Naive thymus-derived CD8-positive, alpha-beta T cell (primary cell): ENCODE results near the gene EIF3B. TPM values are rescaled to one million over a fixed set of nuclear protein-coding genes. Genes with fewer than 3 reads are reported as not detected.

Experiments used
- ATAC-seq, 2 donors: fragments of 150-1000 bp; cut with Tn5 transposase in 1 of 2; sonication (Bioruptor Pico), chemical (Tn5 transposase) in 1 of 2; 1 replicate in 1 of 2; 2 replicates in 1 of 2; pipeline ENCODE4 v1.10.0; 2021; ENCODE audit warnings: mild to moderate bottlenecking in 2 of 2, moderate library complexity in 2 of 2
- POLR2A ChIA-PET: fragments of 350-600 bp; sonication (Branson Sonifier 250); formaldehyde crosslinking; loops from one replicate; lab custom pipeline; 2021; ENCODE audit warnings: antibody characterized with exemption; lab: Charles Lee
- DNase-seq, 10 donors: peaks; one replicate each; pipeline versions ENCODE4 v3.0.0 to v3.0.0-alpha.2; 2020 to 2022
- H3K27ac Mint-ChIP-seq, 10 donors: one replicate each; pipeline ENCODE4 v1.8.0; 2020 to 2022; ENCODE audit warnings: mild to moderate bottlenecking in 10 of 10, mixed read lengths in 10 of 10, moderate library complexity in 4 of 10, inconsistent platforms in 1 of 10
- H3K27me3 Mint-ChIP-seq, 5 donors: one replicate each; pipeline ENCODE4 v1.8.0; 2021 to 2022; ENCODE audit warnings: mixed read lengths in 5 of 5
- H3K36me3 Mint-ChIP-seq, 3 donors: one replicate each; pipeline ENCODE4 v1.8.0; 2020 to 2022; ENCODE audit warnings: mixed read lengths in 3 of 3, mild to moderate bottlenecking in 2 of 3, inconsistent platforms in 1 of 3
- H3K4me1 Mint-ChIP-seq, 4 donors: one replicate each; pipeline ENCODE4 v1.8.0; 2021 to 2022; ENCODE audit warnings: mixed read lengths in 4 of 4
- H3K4me3 Mint-ChIP-seq, 10 donors: one replicate each; pipeline ENCODE4 v1.8.0; 2020 to 2022; ENCODE audit warnings: mild to moderate bottlenecking in 10 of 10, mixed read lengths in 10 of 10, moderate library complexity in 6 of 10, inconsistent platforms in 1 of 10
- H3K9me3 Mint-ChIP-seq, 9 donors: one replicate each; pipeline ENCODE4 v1.8.0; 2020 to 2022; ENCODE audit warnings: mixed read lengths in 9 of 9, mild to moderate bottlenecking in 3 of 9, inconsistent platforms in 1 of 9, moderate library complexity in 1 of 9
- polyA plus RNA-seq, 3 donors: library from polyadenylated mRNA; unstranded; fragments of 300-500 nt; fragmentation: Illumina TruSeq; gene quantifications; one replicate each; pipeline ENCODE4 v1.2.3, GENCODE V29; 2021
- total RNA-seq, 8 experiments: library from RNA in 2 of 8; stranded (reverse) in 2 of 8; gene quantifications; one replicate each; pipeline ENCODE4 v1.2.3 and lab custom pipeline; 2021 to 2026

EIF3B gene
- total and polyA plus RNA-seq, 5 experiments from 2014 or later: 96.5 to 164 (median 153) TPM

- Mint-ChIP-seq H3K36me3 (no peaks in the 10 kb centered on the region), H3K27ac (peak overlapping the region in 2 of 10 donors; percentile 43 to 58), H3K4me1 (peaks cover 12 to 28% (median 20%) of the 10 kb centered on the region in 4 donors), H3K4me3 (peak overlapping the region in 1 of 10 donors; percentile 64), H3K27me3 (no peaks in the 10 kb centered on the region), H3K9me3 (no peaks in the 10 kb centered on the region)
- DNase-seq (no peak), ATAC-seq (no peak)
- POLR2A ChIA-PET: interaction anchor here (0.7 kb wide), 3 partner anchors 10 to 129 kb away, joined by 3 to 7 read pairs (median 4); no protein-coding TSS in a partner anchor
These were observed 43.9 kb downstream of the EIF3B start for GRCh38 chr7:2398506-2398905.

GRCh38 chr7:2399848-2400587, 45.4 kb downstream of the EIF3B start:
- H3K27me3 Mint-ChIP-seq: no peaks in the 10 kb centered on the region
- H3K27ac Mint-ChIP-seq: peak overlapping the region; percentile 65 to 93 (median 83)
- ATAC-seq (no peak), DNase-seq (peak in 2 of 10 donors; percentile 15 to 25)
- no peaks in the 10 kb centered on the region for H3K9me3 Mint-ChIP-seq
- POLR2A ChIA-PET: interaction anchor here (1.5 kb wide), 1 partner anchor 46 kb away, joined by 7 read pairs; the partner anchor contains the start of gene EIF3B
- H3K4me3 Mint-ChIP-seq: peak overlapping the region in 8 of 10 donors; percentile 40 to 80 (median 62)
- H3K36me3 Mint-ChIP-seq: no peaks in the 10 kb centered on the region
- H3K4me1 Mint-ChIP-seq: peaks cover 21 to 35% (median 29%) of the 10 kb centered on the region in 4 donors

- Mint-ChIP-seq H3K4me1 (peaks cover 40 to 56% (median 47%) of the 10 kb centered on the region in 4 donors), H3K4me3 (peak overlapping the region; percentile 77 to 92 (median 88)), H3K27me3 (no peaks in the 10 kb centered on the region), H3K27ac (peak overlapping the region; percentile 71 to 93 (median 84)), H3K9me3 (no peaks in the 10 kb centered on the region), H3K36me3 (no peaks in the 10 kb centered on the region)
- ATAC-seq (no peak), DNase-seq (no peak)
- POLR2A ChIA-PET: interaction anchor here (1.2 to 3.0 kb wide), 2 partner anchors 49 to 108 kb away, joined by 3 to 11 read pairs; partner anchors contain the start of gene EIF3B
These were observed 48.0 kb downstream of the EIF3B start for GRCh38 chr7:2402687-2403013.

GRCh38 chr7:2403014-2403717, 48.5 kb downstream of the EIF3B start, which contains the start of gene CHST12:
CHST12 (plus strand) TSS chr7:2403611; CDS start chr7:2432640, 29,029 bp downstream.
- Mint-ChIP-seq H3K27ac (peak within 1 kb of the TSS; percentile 82 to 98 (median 88)), H3K4me1 (peaks cover 39 to 59% (median 50%) of the 10 kb centered on the region in 4 donors), H3K9me3 (no peaks in the 10 kb centered on the region), H3K27me3 (no peaks in the 10 kb centered on the region), H3K36me3 (no peaks in the 10 kb centered on the region), H3K4me3 (peak within 1 kb of the TSS; percentile 82 to 95 (median 90))
- DNase-seq: peak; percentile 93 to 96 (median 94)
- peak; percentile 74 to 76 for ATAC-seq
- POLR2A ChIA-PET: interaction anchor here (1.2 to 3.0 kb wide), 2 partner anchors 49 to 108 kb away, joined by 3 to 11 read pairs; partner anchors contain the start of gene EIF3B

- Mint-ChIP-seq H3K27me3 (no peaks in the 10 kb centered on the region), H3K36me3 (peaks cover 0 to under 1% (median 0%) of the 10 kb centered on the region in 3 donors), H3K9me3 (no peaks in the 10 kb centered on the region), H3K4me3 (peak overlapping the region; percentile 78 to 95 (median 88)), H3K4me1 (peaks cover 44 to 63% (median 58%) of the 10 kb centered on the region in 4 donors), H3K27ac (peak overlapping the region; percentile 82 to 98 (median 88))
- POLR2A ChIA-PET: interaction anchor here (0.6 to 3.0 kb wide), 6 partner anchors 9 to 688 kb away, joined by 3 to 11 read pairs (median 4); partner anchors contain the start of gene EIF3B
- peak in 5 of 10 donors; percentile 11 to 36 (median 25) for DNase-seq
- ATAC-seq: peak; percentile 31 to 44
These were observed 49.4 kb downstream of the EIF3B start for GRCh38 chr7:2403718-2404648.

GRCh38 chr7:2404714-2405119, 50.1 kb downstream of the EIF3B start:
- ATAC-seq (no peak), DNase-seq (no peak)
- Mint-ChIP-seq H3K36me3 (peaks cover 0 to 2% (median 0%) of the 10 kb centered on the region in 3 donors), H3K27ac (peak overlapping the region; percentile 82 to 98 (median 88)), H3K4me3 (peak overlapping the region; percentile 78 to 95 (median 88)), H3K27me3 (no peaks in the 10 kb centered on the region), H3K4me1 (peaks cover 47 to 65% (median 60%) of the 10 kb centered on the region in 4 donors), H3K9me3 (no peaks in the 10 kb centered on the region)
- POLR2A ChIA-PET: interaction anchor here (1.0 to 3.0 kb wide), 4 partner anchors 9 to 107 kb away, joined by 3 to 11 read pairs (median 4); partner anchors contain the start of gene EIF3B

GRCh38 chr7:2405201-2405600, 50.6 kb downstream of the EIF3B start:
- POLR2A ChIA-PET: interaction anchor here (1.0 to 2.1 kb wide), 4 partner anchors 8 to 106 kb away, joined by 3 to 10 read pairs (median 4); no protein-coding TSS in a partner anchor
- Mint-ChIP-seq H3K27ac (peak overlapping the region; percentile 82 to 98 (median 88)), H3K27me3 (no peaks in the 10 kb centered on the region), H3K36me3 (peaks cover 0 to 2% (median 0%) of the 10 kb centered on the region in 3 donors), H3K4me1 (peaks cover 49 to 65% (median 60%) of the 10 kb centered on the region in 4 donors), H3K4me3 (peak overlapping the region; percentile 78 to 95 (median 88)), H3K9me3 (no peaks in the 10 kb centered on the region)
- ATAC-seq (no peak), DNase-seq (no peak)

GRCh38 chr7:2405601-2406345, 51.1 kb downstream of the EIF3B start:
- peaks cover 52 to 68% (median 63%) of the 10 kb centered on the region in 4 donors for H3K4me1 Mint-ChIP-seq
- POLR2A ChIA-PET: interaction anchor here (1.3 to 2.1 kb wide), 4 partner anchors 8 to 106 kb away, joined by 3 to 10 read pairs (median 6); no protein-coding TSS in a partner anchor
- DNase-seq (peak in 6 of 10 donors; percentile 20 to 63 (median 32)), ATAC-seq (peak in 1 of 2 donors; percentile 9)
- H3K27me3 Mint-ChIP-seq: no peaks in the 10 kb centered on the region
- H3K36me3 Mint-ChIP-seq: peaks cover 0 to 2% (median 0%) of the 10 kb centered on the region in 3 donors
- H3K27ac Mint-ChIP-seq: peak overlapping the region; percentile 82 to 98 (median 90)
- H3K4me3 Mint-ChIP-seq: peak overlapping the region; percentile 78 to 95 (median 88)
- no peaks in the 10 kb centered on the region for H3K9me3 Mint-ChIP-seq

- POLR2A ChIA-PET: no interaction called here
- peak overlapping the region in 9 of 10 donors; percentile 16 to 73 (median 31) for H3K4me3 Mint-ChIP-seq
- peak in 1 of 2 donors; percentile 15 for ATAC-seq
These were observed 55.3 kb downstream of the EIF3B start for GRCh38 chr7:2409745-2410414.

GRCh38 chr7:2411049-2411448, 56.4 kb downstream of the EIF3B start:
- DNase-seq: no peak
- Mint-ChIP-seq H3K9me3 (no peaks in the 10 kb centered on the region), H3K27me3 (no peaks in the 10 kb centered on the region), H3K4me3 (no peak overlapping the region), H3K4me1 (peaks cover 35 to 75% (median 56%) of the 10 kb centered on the region in 4 donors), H3K27ac (peak overlapping the region in 4 of 10 donors; percentile 31 to 87 (median 70)), H3K36me3 (peaks cover 0 to 7% (median 2%) of the 10 kb centered on the region in 3 donors)
- POLR2A ChIA-PET: no interaction called here
- no peak for ATAC-seq

More at GRCh38 chr7:2409745-2410414, 55.3 kb downstream of the EIF3B start:
- no peaks in the 10 kb centered on the region for H3K27me3 Mint-ChIP-seq
- H3K36me3 Mint-ChIP-seq: peaks cover 0 to 5% (median 0%) of the 10 kb centered on the region in 3 donors
- peaks cover 44 to 84% (median 66%) of the 10 kb centered on the region in 4 donors for H3K4me1 Mint-ChIP-seq
- no peaks in the 10 kb centered on the region for H3K9me3 Mint-ChIP-seq
- no peak for DNase-seq
- peak overlapping the region in 9 of 10 donors; percentile 35 to 94 (median 86) for H3K27ac Mint-ChIP-seq
